Keratinocyte (primary cell): ENCODE results near the gene CCNA2. TPM values are rescaled to one million over a fixed set of nuclear protein-coding genes. Genes with fewer than 3 reads are reported as not detected.

Source experiments
- DNase-seq: peaks from one replicate; pipeline ENCODE4 v3.0.0-alpha.2; 2011; ENCODE audit warnings: low read depth, missing footprints, low spot score
- FAIRE-seq: peaks from 2 replicates; lab custom pipeline; 2011; peaks lifted over from hg19 to GRCh38; lab: Jason Lieb, UNC
- H2AFZ ChIP-seq: 2 replicates; pipeline ENCODE4 v1.6.0; 2012; ENCODE audit warnings: low read length, control low read depth, inconsistent platforms; ENCODE audit not compliant: control insufficient read depth
- H3K27ac ChIP-seq: 2 replicates; pipeline ENCODE4 v1.5.1; 2011; ENCODE audit warnings: low read length; ENCODE audit not compliant: control insufficient read depth, insufficient read depth
- H3K27me3 ChIP-seq: 3 replicates; pipeline ENCODE4 v1.6.0; 2011; ENCODE audit warnings: low read length; ENCODE audit not compliant: control insufficient read depth, insufficient read depth; ENCODE audit errors: extremely low read depth
- H3K36me3 ChIP-seq, 2 experiments: 2 replicates in 1 of 2; 3 replicates in 1 of 2; pipeline ENCODE4 v1.5.1; 2011; ENCODE audit warnings: low read length in 2 of 2, mild to moderate bottlenecking in 1 of 2; ENCODE audit not compliant: control insufficient read depth in 2 of 2, insufficient read depth in 2 of 2; ENCODE audit errors: extremely low read depth in 1 of 2
- H3K4me1 ChIP-seq: 3 replicates; pipeline ENCODE4 v1.5.1; 2011; ENCODE audit warnings: low read length; ENCODE audit not compliant: control insufficient read depth, insufficient read depth; ENCODE audit errors: extremely low read depth
- H3K4me2 ChIP-seq: 3 replicates; pipeline ENCODE4 v1.6.0; 2011; ENCODE audit warnings: low read depth, low read length; ENCODE audit not compliant: control insufficient read depth, insufficient read depth; ENCODE audit errors: extremely low read depth
- H3K4me3 ChIP-seq, 3 experiments: fragments of 200-600 bp in 1 of 3; sonication (generic) in 1 of 3; 2 replicates in 2 of 3; 3 replicates in 1 of 3; pipeline ENCODE4 v1.5.1; 2011 to 2016; ENCODE audit warnings: low read length in 3 of 3, mild to moderate bottlenecking in 3 of 3, control low read depth in 2 of 3, inconsistent platforms in 1 of 3, low read depth in 1 of 3, mixed read lengths in 1 of 3, mixed run types in 1 of 3, moderate library complexity in 1 of 3; ENCODE audit not compliant: control insufficient read depth in 2 of 3, insufficient read depth in 2 of 3; ENCODE audit errors: extremely low read depth in 1 of 3
- H3K79me2 ChIP-seq: 2 replicates; pipeline ENCODE4 v1.6.0; 2012; ENCODE audit warnings: low read length; ENCODE audit not compliant: control insufficient read depth, insufficient read depth
- H3K9ac ChIP-seq: 3 replicates; pipeline ENCODE4 v1.6.0; 2011; ENCODE audit warnings: low read length; ENCODE audit not compliant: control insufficient read depth, insufficient read depth; ENCODE audit errors: extremely low read depth
- H3K9me1 ChIP-seq: 3 replicates; pipeline ENCODE4 v1.6.0; 2011; ENCODE audit warnings: low read length; ENCODE audit not compliant: control insufficient read depth, insufficient read depth; ENCODE audit errors: extremely low read depth
- H3K9me3 ChIP-seq: 2 replicates; pipeline ENCODE4 v1.5.1; 2012; ENCODE audit warnings: low read depth, low read length; ENCODE audit not compliant: control insufficient read depth
- H4K20me1 ChIP-seq: 3 replicates; pipeline ENCODE4 v1.6.0; 2011; ENCODE audit warnings: low read length; ENCODE audit not compliant: control insufficient read depth, insufficient read depth; ENCODE audit errors: extremely low read depth
- CTCF ChIP-seq, 3 experiments: IDR thresholded peaks in 1 of 3; conservative IDR thresholded peaks in 1 of 3; optimal IDR thresholded peaks in 1 of 3; 2 replicates in 2 of 3; 3 replicates in 1 of 3; pipeline versions ENCODE3 to v1.5.1; 2011; ENCODE audit warnings: low read length in 3 of 3, mild to moderate bottlenecking in 3 of 3, moderate library complexity in 2 of 3, control low read depth in 1 of 3, inconsistent platforms in 1 of 3; ENCODE audit not compliant: insufficient read depth in 2 of 3; ENCODE audit errors: extremely low read depth in 1 of 3
- EZH2 ChIP-seq: IDR thresholded peaks from one replicate; pipeline ENCODE4 v1.6.1; 2012; ENCODE audit warnings: inconsistent platforms, mild to moderate bottlenecking, low read length, moderate library complexity
- dilution Hi-C: fragments of 300-500 bp; cut with MboI; formaldehyde crosslinking; loops from one replicate; pipeline ENCODE4 v1.7.0; 2020; ENCODE audit warnings: low sequenced_read_pairs; ENCODE audit not compliant: extremely low pct_ligation_motif_present
- polyA plus RNA-seq, 5 experiments: library from polyadenylated mRNA; depleted of rRNA in 3 of 5; stranded (reverse) in 3 of 5; stranded (forward) in 1 of 5; unstranded in 1 of 5; fragments of >200 nt; gene quantifications; 1 replicate in 1 of 5; 2 replicates in 3 of 5; 3 replicates in 1 of 5; pipeline versions ENCODE4 v1.2.1 to v1.2.3, GENCODE V29; 2011 to 2012; ENCODE audit warnings: missing spikeins in 2 of 5, low read depth in 1 of 5, low replicate concordance in 1 of 5

The CCNA2 gene
- polyA plus RNA-seq, 1 donor (not counting 4 experiments of a cell fraction or from before 2014, with no cell fraction given) = 27.4 TPM

GRCh38 chr4:121773883-121774282 is 49.8 kb downstream of the CCNA2 start:
- no peak overlapping the region for H3K9ac ChIP-seq
- no peaks in the 10 kb centered on the region for H3K4me1 ChIP-seq
- dilution Hi-C loops = no loop called here
- H3K79me2 ChIP-seq = no peaks in the 10 kb centered on the region
- H4K20me1 ChIP-seq = no peaks in the 10 kb centered on the region
- no peaks in the 10 kb centered on the region for H3K9me1 ChIP-seq
- FAIRE-seq (no peak), DNase-seq (no peak)
- H3K4me3 ChIP-seq = no peak overlapping the region
- TF ChIP-seq EZH2 (no peak), CTCF (optimal IDR thresholded peaks at IDR 0.05 in 1 of 3, IDR thresholded peaks at IDR 0.05 in 1 of 3, conservative IDR thresholded peaks at IDR 0.05 in 1 of 3; ENCODE audit: extremely low read depth in 1 of 3, insufficient read depth in 2 of 3, low read length in 3 of 3) (no peak)
- no peak overlapping the region for H3K27ac ChIP-seq
- H3K4me2 ChIP-seq = no peak overlapping the region
- H3K27me3 ChIP-seq = peaks cover 3% of the 10 kb centered on the region
- H3K36me3 ChIP-seq = no peaks in the 10 kb centered on the region
- no peak overlapping the region for H2AFZ ChIP-seq
- H3K9me3 ChIP-seq = no peaks in the 10 kb centered on the region

- H3K4me2 ChIP-seq = no peak overlapping the region
- H3K9me3 ChIP-seq = no peaks in the 10 kb centered on the region
- no peak overlapping the region for H2AFZ ChIP-seq
- H3K9ac ChIP-seq = no peak overlapping the region
- no peak overlapping the region for H3K27ac ChIP-seq
- no peaks in the 10 kb centered on the region for H3K9me1 ChIP-seq
- H3K4me3 ChIP-seq = no peak overlapping the region
- H3K4me1 ChIP-seq = no peaks in the 10 kb centered on the region
- H4K20me1 ChIP-seq = no peaks in the 10 kb centered on the region
- no peak for TF ChIP-seq EZH2
- TF ChIP-seq CTCF (optimal IDR thresholded peaks at IDR 0.05 in 1 of 3, IDR thresholded peaks at IDR 0.05 in 1 of 3, conservative IDR thresholded peaks at IDR 0.05 in 1 of 3; ENCODE audit: extremely low read depth in 1 of 3, insufficient read depth in 2 of 3, low read length in 3 of 3) = no peak
- H3K79me2 ChIP-seq = no peaks in the 10 kb centered on the region
- DNase-seq (no peak), FAIRE-seq (no peak)
- no peaks in the 10 kb centered on the region for H3K36me3 ChIP-seq
- dilution Hi-C loops = no loop called here
- H3K27me3 ChIP-seq = peaks cover 3% of the 10 kb centered on the region
Measured at GRCh38 chr4:121771869-121772268, 51.8 kb downstream of the CCNA2 start.
